Progenitor cell of endocrine pancreas (in vitro differentiated cells): ENCODE results near the gene KIF1A. TPM values are rescaled to one million over a fixed set of nuclear protein-coding genes. Genes with fewer than 3 reads are reported as not detected.

ENCODE experiments used
- DNase-seq: peaks from one replicate; pipeline ENCODE4 v3.0.0; 2021; ENCODE audit warnings: low spot score; ENCODE audit not compliant: unreplicated experiment
- H3K27ac Mint-ChIP-seq: 2 replicates; pipeline ENCODE4 v1.8.0; 2021; ENCODE audit warnings: mild to moderate bottlenecking, moderate library complexity, mixed read lengths
- H3K27me3 Mint-ChIP-seq: 2 replicates; pipeline ENCODE4 v1.8.0; 2021; ENCODE audit warnings: mixed read lengths
- H3K36me3 Mint-ChIP-seq: 2 replicates; pipeline ENCODE4 v1.8.0; 2022; ENCODE audit warnings: mixed read lengths; ENCODE audit not compliant: insufficient read depth
- H3K4me1 Mint-ChIP-seq: 2 replicates; pipeline ENCODE4 v1.8.0; 2021; ENCODE audit warnings: low read depth, mixed read lengths
- H3K4me3 Mint-ChIP-seq: 2 replicates; pipeline ENCODE4 v1.8.0; 2021; ENCODE audit warnings: low read depth, mild to moderate bottlenecking, moderate library complexity, mixed read lengths
- H3K9me3 Mint-ChIP-seq: 2 replicates; pipeline ENCODE4 v1.8.0; 2021; ENCODE audit warnings: low read depth, mixed read lengths
- total RNA-seq: library from RNA; stranded (reverse); gene quantifications from 2 replicates; pipeline ENCODE4 v1.2.1, GENCODE V29; 2021
- TF ChIP-seq, protein P1 (sequence below): fragments of 200-600 bp; sonication (generic); IDR thresholded peaks from one replicate; pipeline ENCODE4 v1.5.0; 2021; ENCODE audit warnings: antibody characterized with exemption, mild to moderate bottlenecking; ENCODE audit not compliant: unreplicated experiment

The KIF1A gene
- total RNA-seq, 1 donor from 2014 or later: 132 TPM

DNA sequence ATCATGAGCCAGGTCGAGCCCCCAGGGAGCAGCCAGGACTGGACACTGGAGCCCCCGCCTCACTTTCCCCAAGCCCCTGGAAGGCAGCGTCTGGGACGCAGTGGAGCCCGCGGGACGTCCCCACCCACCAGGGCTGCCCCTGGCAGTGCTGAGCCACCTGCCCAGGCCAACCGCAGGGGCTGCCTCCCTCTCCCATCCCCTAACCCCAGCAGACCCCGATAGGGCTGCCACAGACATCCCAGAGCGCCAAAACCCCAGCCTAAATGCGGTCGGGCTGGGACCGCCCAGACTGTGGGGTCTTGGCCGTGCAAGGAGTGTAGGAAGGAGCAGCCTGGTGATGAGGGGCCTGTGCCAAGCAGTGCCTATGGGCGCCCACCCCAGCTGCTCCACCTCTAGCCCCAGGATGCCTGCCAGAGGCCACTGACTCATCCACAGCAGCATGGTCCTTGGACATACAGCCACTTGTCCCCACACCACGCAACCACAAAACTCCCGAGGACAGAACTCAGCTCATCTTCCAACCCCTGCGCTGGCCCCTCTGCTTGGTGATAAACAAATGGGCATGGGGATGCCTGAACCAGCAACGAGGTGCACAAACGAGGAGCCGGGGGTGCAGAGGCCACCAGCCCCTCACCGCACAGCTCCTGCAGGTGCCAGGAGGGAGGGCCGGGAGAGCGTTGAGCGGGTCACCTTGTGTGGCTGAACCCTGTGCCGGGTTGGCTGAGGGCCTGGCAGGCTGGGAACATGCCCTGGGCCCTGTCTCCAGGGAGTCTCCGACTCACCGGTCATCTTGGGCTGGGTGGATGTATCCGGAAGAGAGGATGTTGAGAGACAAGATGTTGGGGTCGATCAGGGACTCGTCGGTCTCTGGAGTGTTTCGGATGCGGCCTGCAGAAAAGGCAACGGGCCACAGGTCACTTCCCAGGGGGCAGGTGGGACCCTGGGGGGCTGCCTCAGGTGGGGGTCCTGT lies 83.5 kb downstream of the KIF1A start:
- no peak for DNase-seq
- no peak overlapping the region for H3K4me3 Mint-ChIP-seq
- H3K36me3 Mint-ChIP-seq: peaks cover 9% of the 10 kb centered on the region
- H3K27ac Mint-ChIP-seq: no peak overlapping the region
- no peaks in the 10 kb centered on the region for H3K27me3 Mint-ChIP-seq
- no peaks in the 10 kb centered on the region for H3K4me1 Mint-ChIP-seq
- H3K9me3 Mint-ChIP-seq: no peaks in the 10 kb centered on the region
- TF ChIP-seq, protein P1, sequence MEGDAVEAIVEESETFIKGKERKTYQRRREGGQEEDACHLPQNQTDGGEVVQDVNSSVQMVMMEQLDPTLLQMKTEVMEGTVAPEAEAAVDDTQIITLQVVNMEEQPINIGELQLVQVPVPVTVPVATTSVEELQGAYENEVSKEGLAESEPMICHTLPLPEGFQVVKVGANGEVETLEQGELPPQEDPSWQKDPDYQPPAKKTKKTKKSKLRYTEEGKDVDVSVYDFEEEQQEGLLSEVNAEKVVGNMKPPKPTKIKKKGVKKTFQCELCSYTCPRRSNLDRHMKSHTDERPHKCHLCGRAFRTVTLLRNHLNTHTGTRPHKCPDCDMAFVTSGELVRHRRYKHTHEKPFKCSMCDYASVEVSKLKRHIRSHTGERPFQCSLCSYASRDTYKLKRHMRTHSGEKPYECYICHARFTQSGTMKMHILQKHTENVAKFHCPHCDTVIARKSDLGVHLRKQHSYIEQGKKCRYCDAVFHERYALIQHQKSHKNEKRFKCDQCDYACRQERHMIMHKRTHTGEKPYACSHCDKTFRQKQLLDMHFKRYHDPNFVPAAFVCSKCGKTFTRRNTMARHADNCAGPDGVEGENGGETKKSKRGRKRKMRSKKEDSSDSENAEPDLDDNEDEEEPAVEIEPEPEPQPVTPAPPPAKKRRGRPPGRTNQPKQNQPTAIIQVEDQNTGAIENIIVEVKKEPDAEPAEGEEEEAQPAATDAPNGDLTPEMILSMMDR: no peak

DNA sequence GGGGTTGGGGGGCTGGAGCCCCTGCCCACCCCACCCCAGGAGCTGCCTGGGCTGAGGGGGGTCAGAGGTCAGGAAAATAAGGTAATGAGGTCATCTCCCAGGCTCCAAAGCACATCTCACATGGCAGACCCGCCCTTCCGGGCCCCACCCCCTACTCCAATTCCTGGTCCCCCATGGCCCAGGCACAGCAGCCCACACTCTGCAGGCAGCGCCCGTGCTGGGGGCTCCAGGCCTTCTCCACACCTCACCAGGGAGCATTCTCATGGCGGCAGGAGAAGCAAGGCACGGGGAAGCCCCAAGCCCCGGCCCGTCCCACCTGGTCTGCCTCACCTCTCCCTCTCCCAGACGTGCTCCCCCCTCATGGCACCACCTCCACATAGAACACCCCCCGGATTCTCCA lies 84.5 kb downstream of the KIF1A start:
- Mint-ChIP-seq H3K36me3 (peaks cover 9% of the 10 kb centered on the region), H3K4me3 (no peak overlapping the region), H3K27me3 (no peaks in the 10 kb centered on the region), H3K9me3 (no peaks in the 10 kb centered on the region), H3K4me1 (no peaks in the 10 kb centered on the region), H3K27ac (no peak overlapping the region)
- TF ChIP-seq, protein P1: no peak
- no peak for DNase-seq

- Mint-ChIP-seq H3K36me3 (peaks cover 9% of the 10 kb centered on the region), H3K4me1 (no peaks in the 10 kb centered on the region), H3K9me3 (no peaks in the 10 kb centered on the region), H3K4me3 (no peak overlapping the region), H3K27me3 (no peaks in the 10 kb centered on the region), H3K27ac (no peak overlapping the region)
- TF ChIP-seq, protein P1: no peak
- no peak for DNase-seq
Measured at GRCh38 chr2:240734756-240735155, 85.3 kb downstream of the KIF1A start.

DNA sequence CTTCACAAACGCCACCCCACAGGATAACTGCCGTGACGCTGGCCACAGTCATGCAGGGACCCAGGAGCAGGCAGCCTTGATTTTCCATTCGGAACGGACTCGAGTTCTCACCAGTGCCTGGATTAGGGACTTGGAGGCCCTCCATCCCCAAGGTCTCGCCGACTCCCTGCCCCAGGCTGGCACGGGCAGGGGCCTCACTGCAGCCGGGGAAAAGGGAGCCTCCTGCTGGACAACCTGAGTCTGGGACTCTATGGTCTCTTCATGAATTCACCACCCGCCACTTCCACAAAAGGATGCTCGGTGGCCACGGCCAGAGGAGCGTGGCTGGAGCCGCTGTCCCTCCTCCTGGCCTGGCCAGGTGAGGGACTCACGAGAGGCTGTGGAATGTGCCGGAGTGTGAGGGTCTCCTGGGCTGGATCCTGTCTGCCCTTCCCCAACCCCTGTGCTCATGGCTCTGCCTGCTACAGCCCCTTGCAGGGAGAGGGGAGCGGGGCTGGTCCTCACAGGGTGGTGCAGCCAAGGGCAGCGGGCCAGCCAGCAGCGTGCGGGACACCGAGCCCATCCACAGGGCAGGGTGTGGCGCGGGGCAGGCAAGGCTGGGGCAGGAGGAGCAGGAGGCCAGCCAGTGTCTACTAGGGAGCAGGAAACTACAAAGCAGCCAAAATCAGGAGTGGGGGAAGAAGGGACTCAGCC lies 86.1 kb downstream of the KIF1A start:
- H3K4me3 Mint-ChIP-seq: no peak overlapping the region
- H3K4me1 Mint-ChIP-seq: no peaks in the 10 kb centered on the region
- DNase-seq: no peak
- H3K9me3 Mint-ChIP-seq: no peaks in the 10 kb centered on the region
- H3K36me3 Mint-ChIP-seq: peaks cover 7% of the 10 kb centered on the region
- TF ChIP-seq, protein P1: peak; percentile 18
- H3K27ac Mint-ChIP-seq: no peak overlapping the region
- no peaks in the 10 kb centered on the region for H3K27me3 Mint-ChIP-seq

- TF ChIP-seq, protein P1: no peak
- H3K27me3 Mint-ChIP-seq: no peaks in the 10 kb centered on the region
- H3K9me3 Mint-ChIP-seq: no peaks in the 10 kb centered on the region
- no peak overlapping the region for H3K27ac Mint-ChIP-seq
- DNase-seq: no peak
- no peak overlapping the region for H3K4me3 Mint-ChIP-seq
- H3K36me3 Mint-ChIP-seq: peaks cover 5% of the 10 kb centered on the region
- no peaks in the 10 kb centered on the region for H3K4me1 Mint-ChIP-seq
Measured at GRCh38 chr2:240732911-240733622, 87.0 kb downstream of the KIF1A start.
